GM18520 (cell line): Measurements from ENCODE around the gene CSRNP3.

ENCODE experiments used
- ATAC-seq: cut with Tn5 transposase; IDR thresholded peaks from one replicate; pipeline ENCODE4 v1.9.1; 2021; ENCODE audit not compliant: unreplicated experiment

Gene CSRNP3

GRCh38 chr2:165469417-165469816 is at the start of gene CSRNP3:
Gene CSRNP3, plus strand, starts transcription at chr2:165469698. Its CDS starts 125,368 bp downstream, at chr2:165595066.
- ATAC-seq, result no peak

GRCh38 chr2:165420231-165420630 is 49.3 kb upstream of the CSRNP3 start:
- no peak for ATAC-seq

- no peak for ATAC-seq
Observed at GRCh38 chr2:165423081-165423480, 46.4 kb upstream of the CSRNP3 start.

- ATAC-seq, result no peak
Observed at GRCh38 chr2:165425556-165425955, 43.9 kb upstream of the CSRNP3 start.

GRCh38 chr2:165427686-165428085 is 41.8 kb upstream of the CSRNP3 start:
- no peak for ATAC-seq

GRCh38 chr2:165428926-165429325 is 40.6 kb upstream of the CSRNP3 start:
- no peak for ATAC-seq

GRCh38 chr2:165431014-165431413 is 38.5 kb upstream of the CSRNP3 start:
- no peak for ATAC-seq

- no peak for ATAC-seq
Observed at GRCh38 chr2:165432234-165432966, 37.1 kb upstream of the CSRNP3 start.

- no peak for ATAC-seq
Observed at GRCh38 chr2:165434865-165435496, 34.5 kb upstream of the CSRNP3 start.

GRCh38 chr2:165435611-165436010 is 33.9 kb upstream of the CSRNP3 start:
- no peak for ATAC-seq

- ATAC-seq, result peak; percentile 72
Observed at GRCh38 chr2:165436559-165436958, 32.9 kb upstream of the CSRNP3 start.

- no peak for ATAC-seq
Observed at GRCh38 chr2:165440367-165440766, 29.1 kb upstream of the CSRNP3 start.

GRCh38 chr2:165443511-165443910 is 26.0 kb upstream of the CSRNP3 start:
- no peak for ATAC-seq

- no peak for ATAC-seq
Observed at GRCh38 chr2:165448406-165448805, 21.1 kb upstream of the CSRNP3 start.

GRCh38 chr2:165450156-165450555 is 19.3 kb upstream of the CSRNP3 start:
- no peak for ATAC-seq

GRCh38 chr2:165452327-165452726 is 17.2 kb upstream of the CSRNP3 start:
- ATAC-seq, result no peak

- no peak for ATAC-seq
Observed at GRCh38 chr2:165453561-165454094, 15.9 kb upstream of the CSRNP3 start.

GRCh38 chr2:165454905-165455304 is 14.6 kb upstream of the CSRNP3 start:
- no peak for ATAC-seq

GRCh38 chr2:165456027-165456426 is 13.5 kb upstream of the CSRNP3 start:
- ATAC-seq, result no peak

GRCh38 chr2:165462443-165462842 is 7.1 kb upstream of the CSRNP3 start:
- no peak for ATAC-seq

GRCh38 chr2:165466386-165466785 is 3.1 kb upstream of the CSRNP3 start:
- no peak for ATAC-seq

GRCh38 chr2:165467921-165468320 is 1.6 kb upstream of the CSRNP3 start:
- ATAC-seq, result no peak
